GM21423 (cell line): ENCODE results near the gene STPG3.

Source experiments
- ATAC-seq: cut with Tn5 transposase; IDR thresholded peaks from one replicate; pipeline ENCODE4 v1.9.1; 2021; ENCODE audit warnings: mild to moderate bottlenecking, moderate library complexity; ENCODE audit not compliant: unreplicated experiment

STPG3 gene

GRCh38 chr9:137299203-137299565, 48.1 kb downstream of the STPG3 start:
- ATAC-seq = no peak

- no peak for ATAC-seq
These were observed 48.9 kb downstream of the STPG3 start for GRCh38 chr9:137299938-137300337.

GRCh38 chr9:137300567-137301080, 49.5 kb downstream of the STPG3 start:
- no peak for ATAC-seq

DNA sequence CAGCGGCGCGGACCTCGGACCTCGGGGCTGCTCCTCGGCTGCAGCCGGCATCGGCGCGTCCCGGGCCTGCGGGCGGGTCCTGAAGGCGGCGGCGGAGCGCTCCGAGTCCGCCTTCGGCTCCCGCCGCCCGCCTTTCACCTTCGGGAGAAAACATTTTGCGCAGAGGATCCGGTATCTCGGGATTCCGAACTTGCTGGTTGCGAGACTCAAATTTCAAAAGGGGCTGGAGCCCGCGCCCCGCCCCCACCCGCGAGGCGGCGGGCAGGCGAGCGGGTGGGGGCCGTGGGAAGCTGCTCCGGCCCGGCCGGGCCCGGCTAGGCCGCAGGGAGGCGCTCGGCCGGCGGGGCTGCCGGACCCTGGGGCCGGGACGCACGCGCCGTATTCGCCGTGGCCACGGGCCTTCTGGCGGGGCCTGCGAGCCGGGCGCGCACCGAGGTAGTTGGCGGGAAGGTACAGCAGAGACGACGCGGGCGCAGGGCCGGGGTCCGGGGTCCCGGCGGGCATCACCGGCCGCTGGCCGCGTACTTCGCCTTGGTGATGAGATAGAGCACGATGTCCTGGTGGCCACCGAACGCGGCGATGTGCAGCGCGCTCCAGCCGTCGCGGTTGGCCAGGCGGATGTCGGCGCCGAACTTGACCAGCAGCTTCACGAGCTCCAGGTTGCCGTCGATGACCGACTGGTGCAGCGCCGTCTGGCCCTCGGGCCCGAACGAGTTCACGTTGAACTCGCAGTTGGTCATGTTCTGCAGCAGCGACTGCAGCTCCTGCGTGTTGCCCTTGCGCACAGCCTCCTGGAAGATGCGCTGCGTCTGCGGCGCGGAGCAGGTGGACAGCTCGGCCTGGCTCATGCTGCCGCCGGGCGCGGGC, 50.2 kb downstream of the STPG3 start:
- peak; percentile 2 for ATAC-seq

- ATAC-seq = peak; percentile 66
These were observed 51.0 kb downstream of the STPG3 start, which contains the start of gene NRARP for GRCh38 chr9:137302118-137302448. Gene NRARP (minus strand): TSS chr9:137302271. CDS start chr9:137301928, 343 bp downstream.

DNA sequence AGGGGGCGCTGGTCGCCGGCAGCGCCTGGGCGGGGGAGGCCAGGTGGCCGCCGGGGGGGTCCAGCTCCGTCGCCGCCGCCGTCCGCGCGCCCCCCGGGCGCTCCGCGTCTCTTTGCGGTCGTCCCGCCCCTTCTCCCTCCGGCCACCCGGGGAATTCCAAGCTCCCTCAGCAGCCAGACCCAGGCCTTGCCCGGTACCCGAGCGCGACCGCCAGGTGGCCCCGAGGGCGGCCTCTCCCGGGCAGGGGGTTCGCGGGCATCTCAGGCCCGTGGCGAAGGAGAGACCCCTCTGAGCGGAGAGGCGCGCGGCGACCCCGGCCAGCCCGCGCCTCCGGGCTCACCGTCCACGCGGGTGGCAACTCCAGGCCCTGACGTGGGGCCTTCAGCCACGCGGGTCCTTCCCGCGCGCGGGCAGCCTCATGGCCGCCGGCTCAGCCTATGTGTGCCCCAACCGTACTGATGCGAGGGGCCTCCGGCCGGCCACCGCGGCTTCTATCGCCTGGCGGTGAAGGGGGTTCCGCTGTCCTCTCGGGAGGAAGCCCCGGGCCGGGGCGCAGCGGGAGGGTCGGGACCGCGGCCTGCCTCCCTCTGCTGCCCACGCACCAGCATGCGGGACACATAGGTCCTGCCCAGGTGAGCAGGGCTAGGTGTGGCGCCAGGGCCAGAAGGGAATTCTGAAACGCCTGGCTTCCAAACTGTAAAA, 51.5 kb downstream of the STPG3 start:
- peak; percentile 41 for ATAC-seq
